ENCODE results near the gene TIMM22. TPM values are rescaled to one million over a fixed set of nuclear protein-coding genes. Genes with fewer than 3 reads are reported as not detected.
"Not testable (repeated sequence)": the region's sequence is repeated elsewhere in the genome, so short reads cannot be mapped to it uniquely, and the experiment has no call there.

The TIMM22 gene
- 1 to 10 TPM; 5.5 to 9.0 (median 8.0) TPM for polyA plus RNA-seq

DNA sequence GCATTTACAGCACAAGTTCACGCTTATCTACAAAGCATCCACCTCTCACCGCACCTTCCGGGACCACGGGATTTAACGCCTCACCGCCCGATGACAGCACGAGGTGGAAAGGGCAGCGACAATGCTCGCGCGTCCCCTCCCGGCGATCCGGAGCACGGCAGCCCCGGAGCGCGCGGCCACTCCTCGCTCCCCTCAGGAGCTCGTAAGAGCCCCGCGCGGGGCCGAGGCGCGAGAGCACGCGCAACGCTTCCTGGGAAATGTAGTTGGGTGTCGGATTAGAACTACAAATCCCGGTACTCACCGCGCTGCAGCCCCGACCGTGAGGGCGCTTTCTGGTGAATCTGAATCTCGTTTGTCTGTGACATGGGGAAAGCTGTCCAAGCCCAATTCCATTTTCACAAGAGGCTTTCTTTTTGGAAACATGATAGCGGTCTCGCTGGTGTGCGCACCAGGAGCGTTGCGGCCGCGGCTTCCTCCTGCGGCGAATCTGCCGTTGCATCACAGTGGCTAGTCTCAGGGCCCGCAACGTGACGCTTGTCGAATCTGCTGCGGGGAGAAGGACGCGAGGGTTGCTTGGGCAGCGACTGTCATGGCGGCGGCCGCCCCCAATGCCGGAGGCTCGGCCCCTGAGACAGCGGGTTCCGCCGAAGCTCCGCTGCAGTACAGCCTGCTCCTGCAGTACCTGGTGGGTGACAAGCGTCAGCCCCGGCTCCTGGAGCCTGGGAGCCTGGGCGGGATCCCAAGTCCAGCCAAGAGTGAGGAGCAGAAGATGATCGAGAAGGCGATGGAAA is at the start of gene TIMM22:
Gene TIMM22, plus strand, starts transcription at position 576 of the 791 bp plus-strand sequence. Its CDS starts 14 bp downstream, at position 590.
- WGBS, 3 donors = 0% methylated on average over 69 to 71 of the region's 71 CpGs
- no peak within 1 kb of the TSS for H3K27ac ChIP-seq (ENCODE audit: low read depth, low read length)

DNA sequence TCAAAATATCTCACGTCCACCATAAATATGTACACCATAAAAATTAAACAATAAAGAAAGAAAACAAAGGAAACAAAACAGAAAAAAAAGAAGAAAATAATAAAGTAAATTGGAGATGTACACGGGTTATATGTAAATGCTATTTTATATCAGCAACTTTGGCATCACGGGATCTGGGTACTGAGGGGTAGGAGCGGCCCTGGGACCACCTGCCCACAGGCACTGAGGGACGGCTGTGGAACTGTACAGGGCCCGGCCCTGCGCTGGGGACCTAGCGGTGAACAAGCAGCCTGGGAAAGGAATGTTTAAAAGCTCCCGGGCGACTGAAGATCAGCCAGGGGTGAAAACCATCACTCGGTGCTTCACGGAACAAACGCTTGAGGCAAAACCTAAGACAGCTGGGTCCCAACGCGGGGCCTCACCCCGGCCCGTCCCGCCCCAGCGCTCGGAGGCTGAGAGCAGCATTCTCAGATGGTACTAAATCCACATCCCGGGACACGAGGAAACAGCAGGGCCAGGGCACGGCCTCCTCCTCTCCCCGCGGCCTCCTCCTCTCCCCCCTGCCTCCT is 48.6 kb upstream of the TIMM22 start:
- 84 to 90% (median 86%) methylated on average over 19 to 25 of the region's 25 CpGs for WGBS, 3 donors
- no peak overlapping the region for H3K27ac ChIP-seq (ENCODE audit: low read depth, low read length)

DNA sequence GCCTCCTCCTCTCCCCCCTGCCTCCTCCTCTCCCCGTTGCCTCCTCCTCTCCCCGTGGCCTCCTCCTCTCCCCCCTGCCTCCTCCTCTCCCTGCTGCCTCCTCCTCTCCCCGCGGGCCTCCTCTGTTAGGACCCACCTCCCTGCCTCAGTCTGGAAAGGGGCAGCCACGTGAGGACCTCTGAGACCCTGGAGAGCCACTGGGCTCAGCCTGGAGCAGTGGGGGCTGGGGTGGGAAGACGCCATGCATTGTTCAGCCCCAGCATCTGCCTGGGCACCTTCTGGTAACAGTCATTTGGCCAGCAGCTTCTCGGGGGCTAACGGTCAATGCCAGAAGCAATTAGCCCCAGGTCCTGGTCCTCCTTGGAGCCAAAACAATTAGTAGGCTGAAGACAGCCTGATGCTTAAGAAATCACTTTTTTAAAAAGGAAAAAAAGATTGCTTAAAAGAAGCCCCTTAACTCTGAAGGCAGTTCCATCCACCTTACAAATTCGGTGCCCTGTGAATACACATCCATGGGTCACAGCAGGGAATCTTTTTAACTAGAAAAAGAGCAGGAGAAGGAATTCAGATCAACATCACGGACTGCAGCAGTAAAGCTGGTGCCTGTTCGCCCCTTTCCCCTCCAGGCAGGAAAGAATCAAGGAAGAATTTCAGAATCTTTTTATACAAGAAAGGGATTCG is 47.2 kb upstream of the TIMM22 start:
- 67 to 73% (median 69%) methylated on average over 8 to 10 of the region's 12 CpGs for WGBS, 3 donors
- H3K27ac ChIP-seq (ENCODE audit: low read depth, low read length) = no peak overlapping the region

DNA sequence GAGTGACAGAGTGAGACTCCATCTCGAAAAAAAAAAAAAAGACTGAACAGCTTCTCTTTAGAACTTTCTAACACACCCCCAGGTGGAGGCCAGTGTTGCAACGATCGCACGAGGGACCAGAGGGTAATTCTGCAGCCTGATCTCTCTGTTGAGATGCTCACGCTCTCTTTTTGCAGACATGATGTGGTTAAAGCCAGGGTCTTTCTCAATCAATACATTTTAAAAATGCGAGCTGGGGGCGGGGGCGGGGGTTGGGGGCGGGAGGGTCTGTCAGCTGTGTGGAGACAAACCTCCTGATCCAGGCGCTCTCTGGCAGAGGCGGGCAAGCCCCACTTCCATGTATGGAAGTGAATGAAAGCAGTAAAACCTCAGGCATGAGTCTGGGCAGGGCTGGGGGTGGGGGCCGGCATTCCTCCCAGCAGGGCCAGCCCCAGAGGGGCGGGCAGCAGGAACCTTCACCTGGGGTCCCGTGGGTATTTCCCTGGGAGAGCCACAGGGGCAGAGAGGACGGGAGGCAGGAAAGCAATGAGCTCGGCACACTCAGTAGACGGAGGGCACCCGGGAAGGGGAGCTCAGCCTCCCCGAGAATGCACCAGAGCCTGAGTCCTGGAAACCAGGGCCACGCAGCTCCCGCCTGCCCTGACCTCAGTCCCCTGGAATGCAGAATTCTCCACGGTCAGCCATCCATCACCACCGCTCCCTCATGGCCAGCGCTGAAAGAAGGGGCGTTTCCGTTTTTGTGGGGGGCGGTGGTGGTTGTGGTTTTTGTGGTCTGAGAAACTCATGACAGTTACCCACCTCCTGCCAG is 45.4 kb upstream of the TIMM22 start:
- H3K27ac ChIP-seq (ENCODE audit: low read depth, low read length) = no peak overlapping the region
- 21 to 43% (median 22%) methylated on average over 26 to 27 of the region's 27 CpGs for WGBS, 3 donors

DNA sequence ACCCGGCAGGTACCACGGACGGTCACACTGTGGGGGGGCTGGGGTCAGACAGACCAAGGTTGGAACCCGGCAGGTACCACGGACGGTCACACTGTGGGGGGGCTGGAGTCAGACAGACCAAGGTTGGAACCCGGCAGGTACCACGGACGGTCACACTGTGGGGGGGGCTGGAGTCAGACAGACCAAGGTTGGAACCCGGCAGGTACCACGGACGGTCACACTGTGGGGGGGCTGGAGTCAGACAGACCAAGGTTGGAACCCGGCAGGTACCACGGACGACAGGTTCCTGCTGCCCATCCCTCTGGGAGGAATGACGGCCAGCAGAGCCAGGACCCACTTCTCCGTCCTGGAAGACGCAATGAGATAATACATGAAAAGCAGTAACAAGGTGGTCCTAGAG is 44.3 kb upstream of the TIMM22 start:
- WGBS, 3 donors = 92 to 96% (median 94%) methylated on average over 9 to 18 of the region's 18 CpGs
- not testable (repeated sequence) for H3K27ac ChIP-seq (ENCODE audit: low read depth, low read length)

DNA sequence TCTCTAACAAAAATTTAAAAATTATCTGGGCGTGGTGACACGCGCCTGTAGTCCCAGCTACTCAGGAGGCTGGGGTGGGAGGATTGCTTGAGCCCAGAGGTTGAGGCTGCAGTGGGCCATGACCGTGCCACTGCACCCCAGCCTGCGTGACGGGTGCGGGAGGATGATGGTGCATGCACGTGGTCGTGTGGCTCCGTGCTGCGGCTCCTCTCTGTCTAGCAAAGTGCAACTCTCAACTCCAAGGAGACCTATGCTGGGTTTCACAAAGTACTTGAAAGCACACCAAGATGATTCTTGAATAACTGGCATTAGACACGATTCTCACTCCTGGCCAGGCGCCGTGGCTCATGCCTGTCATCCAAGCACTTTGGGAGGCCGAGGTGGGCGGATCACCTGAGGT is 43.2 kb upstream of the TIMM22 start:
- whole genome bisulfite sequencing, 3 donors = 92 to 97% (median 96%) methylated on average over 16 of the region's 16 CpGs
- no peak overlapping the region for H3K27ac ChIP-seq (ENCODE audit: low read depth, low read length)

DNA sequence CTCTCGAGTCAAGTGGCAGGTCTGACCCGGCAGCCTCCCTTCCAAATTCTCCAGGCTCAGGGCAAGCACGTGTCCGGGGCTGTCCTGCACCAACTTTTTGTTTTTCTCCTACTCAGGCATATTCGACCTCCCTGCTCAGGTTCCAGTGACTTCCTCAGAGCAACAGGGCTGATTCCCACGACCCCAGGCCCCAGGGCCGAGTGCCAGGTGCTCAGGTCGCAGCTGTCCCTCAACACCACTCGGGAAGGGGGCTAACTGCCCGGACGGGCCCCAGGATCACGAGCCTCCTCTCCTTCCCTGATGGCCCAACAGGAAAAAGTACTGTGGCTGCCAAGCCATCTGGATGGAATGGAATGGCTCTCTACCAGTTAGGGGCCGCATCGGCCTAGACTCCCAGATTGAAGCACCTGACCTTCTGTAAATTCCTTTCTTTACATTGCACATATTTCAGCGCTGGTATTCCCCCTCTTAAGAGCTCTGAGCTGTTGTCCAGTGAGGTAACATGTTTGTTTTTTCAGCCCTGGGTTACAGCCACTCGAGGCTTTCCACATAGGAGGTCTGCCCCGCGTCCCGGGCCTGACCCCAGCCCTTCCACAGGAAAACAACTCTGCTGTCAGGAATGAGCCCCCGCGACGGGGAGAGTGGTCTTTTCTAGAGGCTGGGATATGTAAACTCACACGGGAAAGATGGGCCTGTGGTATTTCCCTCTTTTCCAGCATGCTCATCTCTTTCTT is 42.3 kb upstream of the TIMM22 start:
- 59 to 64% (median 59%) methylated on average over 23 of the region's 23 CpGs for WGBS, 3 donors
- no peak overlapping the region for H3K27ac ChIP-seq (ENCODE audit: low read depth, low read length)

DNA sequence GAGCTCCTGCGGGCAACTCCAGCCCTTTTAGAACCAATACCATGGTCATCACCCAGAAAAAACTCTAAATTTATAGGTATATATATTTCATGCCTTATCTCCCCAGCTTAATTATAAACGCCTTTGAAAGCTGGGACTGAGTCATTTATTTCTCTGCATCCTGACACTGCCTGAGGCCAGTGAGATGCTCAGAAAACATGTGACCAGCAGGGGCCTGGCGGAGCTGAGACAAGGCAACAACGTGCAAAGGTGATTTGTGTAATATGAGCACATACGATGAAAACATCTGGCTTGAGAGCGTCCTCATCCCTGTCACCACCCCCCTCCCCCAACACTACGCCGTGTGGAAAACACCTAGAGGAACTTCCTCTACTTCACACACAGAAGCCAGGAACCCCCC is 40.0 kb upstream of the TIMM22 start:
- WGBS, 3 donors = 66 to 76% (median 66%) methylated on average over 8 of the region's 8 CpGs
- no peak overlapping the region for H3K27ac ChIP-seq (ENCODE audit: low read depth, low read length)

DNA sequence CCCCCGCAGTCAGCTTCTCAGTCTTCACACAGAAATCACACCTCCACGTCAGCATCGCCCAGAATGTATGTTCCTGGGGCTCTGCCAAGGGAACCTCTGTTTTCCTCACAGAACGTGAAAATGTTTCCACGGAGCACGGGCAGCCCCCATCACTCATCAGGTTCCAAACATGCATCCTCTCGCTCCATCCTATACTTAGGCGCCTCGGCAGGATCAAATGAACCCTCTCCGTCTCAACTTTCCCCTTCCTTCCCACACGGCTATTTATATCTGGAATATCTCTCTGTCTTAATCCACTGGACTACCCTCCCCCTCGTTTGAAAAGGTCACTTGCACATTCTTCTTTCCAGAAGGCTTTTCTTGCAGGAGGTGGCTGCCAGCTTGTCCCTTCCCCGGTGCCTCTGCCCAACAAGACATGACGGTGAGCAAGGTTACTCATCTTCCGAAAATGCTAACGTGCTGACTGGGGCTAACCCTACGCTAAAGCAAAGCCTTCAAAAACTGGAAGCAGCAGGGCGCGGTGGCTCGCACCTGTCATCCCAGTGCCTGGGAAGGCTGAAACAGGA is 39.0 kb upstream of the TIMM22 start:
- no peak overlapping the region for H3K27ac ChIP-seq (ENCODE audit: low read depth, low read length)
- WGBS, 3 donors = 77 to 83% (median 80%) methylated on average over 20 of the region's 20 CpGs

DNA sequence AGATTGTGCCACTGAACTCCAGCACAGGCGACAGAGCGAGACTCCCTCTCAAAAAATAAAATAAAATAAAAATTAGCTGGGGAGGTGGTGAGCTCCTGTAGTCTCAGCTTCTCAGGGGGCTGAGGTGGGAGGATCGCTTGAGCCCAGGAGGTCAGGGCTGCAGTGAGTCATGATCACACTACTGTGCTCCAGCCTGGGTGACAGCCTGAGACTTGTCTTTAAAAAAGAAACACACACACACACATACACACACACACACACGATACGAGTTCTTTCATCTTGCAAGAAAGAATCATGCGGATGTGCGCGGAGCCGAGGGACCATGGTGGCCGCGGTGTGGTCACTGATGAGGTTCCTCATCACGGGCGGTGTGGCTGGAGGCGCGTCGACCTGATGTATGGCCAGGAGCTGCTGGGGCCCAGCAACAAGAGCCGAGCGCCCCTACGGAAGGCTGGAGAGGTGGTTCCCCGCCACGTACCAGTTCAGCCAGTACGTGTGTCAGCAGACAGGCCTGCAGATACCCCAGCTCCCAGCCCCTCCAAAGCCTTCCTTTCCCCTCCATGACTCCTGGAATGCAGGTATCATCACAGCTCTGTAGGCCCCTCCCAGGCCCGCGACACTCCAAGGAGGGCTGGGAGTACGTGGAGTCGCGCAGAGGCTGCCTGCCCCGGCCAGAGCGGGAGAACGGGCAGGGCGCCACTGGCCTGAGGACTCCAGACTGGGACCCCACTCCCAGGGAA is 38.0 kb upstream of the TIMM22 start:
- WGBS, 3 donors = 90 to 95% (median 94%) methylated on average over 31 of the region's 31 CpGs
- H3K27ac ChIP-seq (ENCODE audit: low read depth, low read length) = no peak overlapping the region

DNA sequence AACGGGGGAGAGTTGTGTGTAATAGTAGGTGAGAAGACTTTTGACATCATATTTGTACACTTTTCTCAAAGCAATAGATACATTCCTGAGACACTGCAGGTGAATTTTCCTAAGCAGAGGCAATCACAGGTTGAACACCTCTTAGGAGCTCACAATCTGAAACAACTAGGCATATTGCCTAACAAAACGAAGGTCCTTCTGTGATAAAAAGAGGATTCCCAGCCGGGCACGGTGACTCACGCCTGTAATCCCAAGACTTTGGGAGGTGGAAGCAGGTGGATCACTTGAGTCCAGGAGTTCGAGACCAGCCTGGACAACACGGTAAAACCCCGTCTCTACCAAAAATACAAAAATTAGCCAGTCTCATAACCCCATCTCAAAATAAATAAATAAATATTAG is 34.8 kb upstream of the TIMM22 start:
- WGBS, 3 donors = 81 to 94% (median 85%) methylated on average over 8 of the region's 8 CpGs
- no peak overlapping the region for H3K27ac ChIP-seq (ENCODE audit: low read depth, low read length)

DNA sequence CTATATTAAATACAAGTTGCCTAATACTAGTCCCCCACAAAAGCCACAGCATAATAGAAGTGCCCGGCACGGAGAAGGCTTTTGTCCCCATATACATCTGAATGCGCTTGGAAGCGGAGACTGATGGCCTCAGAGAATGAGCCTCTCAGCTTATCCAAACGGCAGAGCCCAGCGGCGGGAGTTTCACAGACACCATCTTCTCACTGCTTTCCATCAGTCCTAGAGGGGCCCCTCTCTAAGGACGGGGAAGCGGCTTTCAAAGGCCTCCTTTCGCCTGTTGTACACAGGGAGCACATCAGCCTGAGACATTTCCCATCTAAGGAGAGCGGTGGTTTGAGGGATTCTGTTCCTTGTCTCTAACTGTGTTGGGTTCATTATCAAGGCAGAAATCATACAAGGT is 34.3 kb upstream of the TIMM22 start:
- 83 to 85% (median 84%) methylated on average over 11 of the region's 11 CpGs for whole genome bisulfite sequencing, 3 donors
- no peak overlapping the region for H3K27ac ChIP-seq (ENCODE audit: low read depth, low read length)

DNA sequence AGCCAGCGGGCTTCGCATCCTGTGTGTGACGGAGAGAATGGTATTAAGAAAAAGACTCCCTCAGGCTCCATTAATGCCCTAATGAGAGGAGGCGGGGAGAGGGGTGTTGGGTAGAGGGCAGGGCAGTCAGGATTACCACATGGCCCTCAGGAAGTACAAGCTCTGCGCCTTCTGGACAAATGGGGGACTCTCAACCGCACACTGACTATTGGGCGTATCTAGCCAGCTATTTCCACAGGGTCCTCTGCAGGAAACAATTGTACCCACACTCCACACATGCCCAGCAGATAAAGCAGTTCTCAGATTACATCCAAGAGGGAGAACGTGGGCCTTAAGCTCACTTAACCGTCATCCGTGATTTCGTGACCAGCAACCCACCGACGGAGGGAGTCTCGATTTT is 32.1 kb upstream of the TIMM22 start:
- 66 to 73% (median 70%) methylated on average over 14 of the region's 14 CpGs for WGBS, 3 donors
- H3K27ac ChIP-seq (ENCODE audit: low read depth, low read length) = no peak overlapping the region

DNA sequence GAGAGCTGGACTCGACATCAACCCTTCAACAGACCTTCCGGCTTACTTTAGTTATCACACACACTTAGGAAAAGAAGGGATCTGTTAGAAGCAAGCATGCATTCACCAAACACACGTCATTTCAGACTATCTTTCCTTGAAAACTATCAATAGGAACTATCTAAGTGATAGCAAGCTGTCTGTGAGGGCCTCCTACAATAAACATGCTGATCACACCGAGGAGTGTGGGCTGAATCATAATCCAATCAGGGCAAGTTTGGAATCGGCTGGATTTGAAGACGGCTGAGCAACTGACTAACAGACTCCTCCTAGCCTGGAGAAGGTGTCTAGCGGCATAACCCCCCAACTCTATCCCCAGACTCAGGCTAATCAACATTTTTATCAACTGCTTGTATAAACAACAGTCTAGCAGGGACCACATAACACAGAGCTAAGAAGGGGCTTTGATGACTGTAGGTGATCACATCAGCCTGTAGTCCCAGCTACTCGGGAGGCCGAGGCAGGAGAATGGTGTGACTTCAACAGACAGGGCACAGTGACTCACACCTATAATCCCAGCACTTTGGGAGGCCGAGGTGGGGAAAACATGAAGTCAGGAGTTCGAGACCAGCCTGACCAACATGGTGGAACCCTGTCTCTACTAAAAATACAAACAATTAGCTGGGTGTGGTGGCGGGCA is 31.5 kb upstream of the TIMM22 start:
- no peak overlapping the region for H3K27ac ChIP-seq (ENCODE audit: low read depth, low read length)
- 75 to 85% (median 81%) methylated on average over 12 of the region's 12 CpGs for WGBS, 3 donors

DNA sequence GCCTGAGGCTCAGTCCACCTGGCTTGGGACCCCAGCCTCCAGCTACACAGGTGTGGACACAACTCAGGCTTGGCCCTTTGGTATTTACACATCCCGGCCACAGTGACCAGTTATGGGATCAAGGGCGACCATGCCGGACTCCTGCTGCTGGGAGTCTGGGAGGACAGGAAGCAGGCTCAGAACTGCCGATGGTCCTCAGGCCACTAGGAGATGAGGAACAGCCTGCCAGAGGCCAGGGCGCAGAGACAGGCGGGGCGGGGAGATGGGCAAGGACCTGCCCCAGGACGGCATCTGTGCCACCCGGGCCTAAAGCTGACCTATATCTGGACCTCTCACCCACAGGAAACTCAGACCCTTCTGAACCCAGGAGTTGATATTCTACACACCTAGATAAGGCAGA is 29.8 kb upstream of the TIMM22 start:
- H3K27ac ChIP-seq (ENCODE audit: low read depth, low read length) = no peak overlapping the region
- 95 to 97% (median 96%) methylated on average over 9 of the region's 9 CpGs for whole genome bisulfite sequencing, 3 donors

DNA sequence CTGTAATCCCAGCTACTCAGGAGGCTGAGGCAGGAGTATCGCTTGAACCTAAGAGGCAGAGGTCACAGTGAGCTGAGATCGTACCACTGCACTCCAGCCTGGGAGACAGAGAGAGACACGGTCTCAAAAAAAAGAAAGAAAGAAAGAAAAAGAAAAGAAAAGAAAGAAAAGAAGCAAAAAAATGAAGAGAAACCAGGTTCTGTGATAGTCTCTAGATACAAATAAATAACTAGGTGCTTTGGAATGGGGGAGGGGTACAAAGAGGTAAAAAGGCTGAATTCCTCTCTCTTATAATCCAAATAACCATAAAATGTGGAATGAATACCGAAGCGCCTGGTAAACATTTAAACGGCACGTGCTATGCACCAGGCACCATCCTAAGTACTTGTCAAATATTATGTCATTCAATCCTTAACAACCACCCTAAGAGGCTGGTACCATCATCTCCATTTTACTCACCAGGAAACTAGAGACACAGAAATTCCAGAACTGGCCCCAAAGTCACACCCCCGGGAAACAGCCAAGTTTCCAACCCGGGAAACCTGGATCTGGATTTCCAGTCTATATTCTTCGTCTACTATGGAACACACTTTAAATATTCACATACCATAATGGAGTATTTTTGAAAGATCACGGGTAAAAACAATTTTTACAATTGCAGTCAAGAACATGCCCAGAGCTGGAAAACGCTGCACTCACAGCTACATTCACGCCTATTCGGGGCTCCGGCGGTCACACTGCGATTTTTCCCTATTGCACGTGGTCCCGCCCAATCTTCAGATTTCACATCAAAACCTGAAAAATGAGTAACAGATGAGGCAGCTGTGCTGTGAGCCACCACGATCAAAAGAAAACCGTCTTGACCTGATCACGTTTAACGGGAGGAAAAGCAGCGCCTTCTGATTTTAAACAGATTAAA is 27.9 kb upstream of the TIMM22 start:
- 76 to 80% (median 79%) methylated on average over 24 of the region's 24 CpGs for WGBS, 3 donors
- no peak overlapping the region for H3K27ac ChIP-seq (ENCODE audit: low read depth, low read length)

Measured in adipose tissue (tissue), 3 donors.